OCI-LY1 (cell line): ENCODE measurements around the gene KLHL5.

Experiments
- H2AFZ ChIP-seq: fragments of 200-600 bp; sonication (generic), shearing (Covaris generic); 2 replicates; pipeline ENCODE4 v1.6.0; 2014; ENCODE audit warnings: antibody characterized with exemption, mild to moderate bottlenecking, low read length
- H3F3A ChIP-seq: fragments of 200-600 bp; sonication (generic), shearing (Covaris generic); 2 replicates; pipeline ENCODE4 v1.6.0; 2014; ENCODE audit warnings: mild to moderate bottlenecking, antibody characterized with exemption, low read length, moderate library complexity; ENCODE audit not compliant: insufficient read depth
- H3K27ac ChIP-seq: fragments of 200-600 bp; sonication (generic); 2 replicates; pipeline ENCODE4 v1.5.1; 2014; ENCODE audit warnings: low read length, mixed run types, mild to moderate bottlenecking, low read depth; ENCODE audit not compliant: poor library complexity, severe bottlenecking
- H3K27me3 ChIP-seq: fragments of 200-600 bp; sonication (generic); 2 replicates; pipeline ENCODE4 v1.6.0; 2014; ENCODE audit warnings: antibody characterized with exemption, mild to moderate bottlenecking, low read length, moderate library complexity; ENCODE audit not compliant: insufficient read depth
- H3K36me3 ChIP-seq: fragments of 200-600 bp; sonication (generic); 2 replicates; pipeline ENCODE4 v1.6.1; 2014; ENCODE audit warnings: mild to moderate bottlenecking, antibody characterized with exemption, low read length, moderate library complexity, mixed read lengths; ENCODE audit not compliant: insufficient read depth
- H3K4me1 ChIP-seq: fragments of 200-600 bp; sonication (generic); 2 replicates; pipeline ENCODE4 v1.5.1; 2014; ENCODE audit warnings: mild to moderate bottlenecking, low read length, moderate library complexity; ENCODE audit not compliant: insufficient read depth, severe bottlenecking
- H3K4me2 ChIP-seq: fragments of 200-600 bp; sonication (generic), shearing (Covaris generic); 2 replicates; pipeline ENCODE4 v1.6.1; 2014; ENCODE audit warnings: low read length
- H3K4me3 ChIP-seq: fragments of 200-600 bp; sonication (generic); 2 replicates; pipeline ENCODE4 v1.5.1; 2014; ENCODE audit warnings: low read length, low read depth, mild to moderate bottlenecking, mixed read lengths; ENCODE audit not compliant: poor library complexity, severe bottlenecking
- H3K79me2 ChIP-seq: fragments of 200-600 bp; shearing (Covaris generic); 2 replicates; pipeline ENCODE4 v1.6.1; 2016; ENCODE audit warnings: mixed run types, low read length, mixed read lengths; ENCODE audit not compliant: insufficient read depth
- H3K9ac ChIP-seq: fragments of 200-600 bp; sonication (generic), shearing (Covaris generic); 2 replicates; pipeline ENCODE4 v1.6.1; 2014; ENCODE audit warnings: mild to moderate bottlenecking, low read length, mixed read lengths
- H3K9me2 ChIP-seq: fragments of 200-600 bp; sonication (generic), shearing (Covaris generic); 2 replicates; pipeline ENCODE4 v1.6.1; 2014; ENCODE audit warnings: low read depth, mild to moderate bottlenecking, low read length, mixed read lengths
- H3K9me3 ChIP-seq: fragments of 200-600 bp; shearing (Covaris generic); 2 replicates; pipeline ENCODE4 v1.6.1; 2014; ENCODE audit warnings: low read length, mixed read lengths
- H4K20me1 ChIP-seq: fragments of 200-600 bp; sonication (generic), shearing (Covaris generic); 2 replicates; pipeline ENCODE4 v1.6.0; 2016; ENCODE audit warnings: mild to moderate bottlenecking, low read length; ENCODE audit not compliant: insufficient read depth
- EZH2 ChIP-seq: fragments of 200-600 bp; sonication (generic), shearing (Covaris generic); IDR thresholded peaks from 2 replicates; pipeline ENCODE4 v1.8.0; 2017; ENCODE audit warnings: borderline replicate concordance, mixed run types, mild to moderate bottlenecking, antibody characterized with exemption, low read length, moderate library complexity, mixed read lengths
- TF ChIP-seq, protein P1 (sequence below): fragments of 200-600 bp; sonication (generic), shearing (Covaris generic); IDR thresholded peaks from 2 replicates; pipeline ENCODE4 v1.5.1; 2017; ENCODE audit warnings: mild to moderate bottlenecking, antibody characterized with exemption, low read length, moderate library complexity, mixed read lengths

Gene KLHL5

DNA sequence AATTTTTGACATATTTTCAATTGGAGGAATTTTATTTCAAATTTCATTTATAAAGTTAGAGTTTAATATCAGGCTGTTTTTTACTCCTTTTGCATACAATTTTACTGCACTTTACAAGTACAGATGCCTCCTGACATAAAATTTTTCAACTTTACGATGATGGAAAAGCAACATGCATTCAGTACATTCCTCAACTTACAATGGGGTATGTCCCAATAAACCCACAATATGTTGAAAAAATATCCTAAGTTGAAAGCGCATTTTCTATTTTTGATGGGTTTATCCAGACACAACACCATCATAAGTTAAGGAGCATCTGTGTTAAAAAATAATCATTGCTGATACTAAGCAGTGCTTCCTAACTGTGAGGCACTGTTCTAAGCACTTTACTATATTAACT, 4.3 kb downstream of the KLHL5 start:
- Histone ChIP-seq H3K4me2 (no peak overlapping the region), H4K20me1 (no peaks in the 10 kb centered on the region), H3K4me1 (peaks cover 15% of the 10 kb centered on the region), H3K79me2 (peaks cover 70% of the 10 kb centered on the region), H3K27me3 (no peaks in the 10 kb centered on the region), H3K9me2 (no peaks in the 10 kb centered on the region), H2AFZ (no peak overlapping the region), H3K27ac (no peak overlapping the region), H3F3A (no peaks in the 10 kb centered on the region), H3K9me3 (no peaks in the 10 kb centered on the region), H3K36me3 (peaks cover 3% of the 10 kb centered on the region; the same call in 1 of the 2 replicates), H3K9ac (no peak overlapping the region), H3K4me3 (no peak overlapping the region)
- no peak for TF ChIP-seq EZH2
- TF ChIP-seq, protein P1, sequence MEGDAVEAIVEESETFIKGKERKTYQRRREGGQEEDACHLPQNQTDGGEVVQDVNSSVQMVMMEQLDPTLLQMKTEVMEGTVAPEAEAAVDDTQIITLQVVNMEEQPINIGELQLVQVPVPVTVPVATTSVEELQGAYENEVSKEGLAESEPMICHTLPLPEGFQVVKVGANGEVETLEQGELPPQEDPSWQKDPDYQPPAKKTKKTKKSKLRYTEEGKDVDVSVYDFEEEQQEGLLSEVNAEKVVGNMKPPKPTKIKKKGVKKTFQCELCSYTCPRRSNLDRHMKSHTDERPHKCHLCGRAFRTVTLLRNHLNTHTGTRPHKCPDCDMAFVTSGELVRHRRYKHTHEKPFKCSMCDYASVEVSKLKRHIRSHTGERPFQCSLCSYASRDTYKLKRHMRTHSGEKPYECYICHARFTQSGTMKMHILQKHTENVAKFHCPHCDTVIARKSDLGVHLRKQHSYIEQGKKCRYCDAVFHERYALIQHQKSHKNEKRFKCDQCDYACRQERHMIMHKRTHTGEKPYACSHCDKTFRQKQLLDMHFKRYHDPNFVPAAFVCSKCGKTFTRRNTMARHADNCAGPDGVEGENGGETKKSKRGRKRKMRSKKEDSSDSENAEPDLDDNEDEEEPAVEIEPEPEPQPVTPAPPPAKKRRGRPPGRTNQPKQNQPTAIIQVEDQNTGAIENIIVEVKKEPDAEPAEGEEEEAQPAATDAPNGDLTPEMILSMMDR = no peak

DNA sequence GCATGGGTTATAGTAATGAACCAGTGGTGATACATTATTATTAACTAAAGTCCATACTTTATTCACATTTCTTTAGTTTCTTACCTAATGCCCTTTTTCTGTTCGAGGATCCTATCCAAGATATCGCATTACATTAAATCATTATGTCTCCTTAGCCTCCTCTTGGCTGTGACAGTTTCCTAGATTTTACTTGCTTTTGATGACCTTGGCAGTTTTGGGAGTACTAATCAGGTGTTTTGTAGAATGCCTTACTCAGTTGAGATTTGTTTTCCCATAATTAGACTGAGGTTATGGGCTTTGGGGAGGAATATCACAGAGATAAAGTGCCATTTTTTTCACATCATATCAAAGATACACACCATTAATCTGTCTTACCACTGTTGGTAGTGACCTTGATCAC, 5.0 kb downstream of the KLHL5 start:
- no peak overlapping the region for H2AFZ ChIP-seq
- TF ChIP-seq EZH2 = no peak
- TF ChIP-seq, protein P1 = no peak
- no peaks in the 10 kb centered on the region for H3K9me3 ChIP-seq
- H4K20me1 ChIP-seq = no peaks in the 10 kb centered on the region
- no peaks in the 10 kb centered on the region for H3K27me3 ChIP-seq
- peaks cover 70% of the 10 kb centered on the region for H3K79me2 ChIP-seq
- H3K4me3 ChIP-seq = no peak overlapping the region
- no peaks in the 10 kb centered on the region for H3F3A ChIP-seq
- no peak overlapping the region for H3K4me2 ChIP-seq
- H3K4me1 ChIP-seq = peaks cover 8% of the 10 kb centered on the region
- no peaks in the 10 kb centered on the region for H3K9me2 ChIP-seq
- no peak overlapping the region for H3K9ac ChIP-seq
- no peak overlapping the region for H3K27ac ChIP-seq
- peaks cover 3% of the 10 kb centered on the region; the same call in 1 of the 2 replicates for H3K36me3 ChIP-seq

DNA sequence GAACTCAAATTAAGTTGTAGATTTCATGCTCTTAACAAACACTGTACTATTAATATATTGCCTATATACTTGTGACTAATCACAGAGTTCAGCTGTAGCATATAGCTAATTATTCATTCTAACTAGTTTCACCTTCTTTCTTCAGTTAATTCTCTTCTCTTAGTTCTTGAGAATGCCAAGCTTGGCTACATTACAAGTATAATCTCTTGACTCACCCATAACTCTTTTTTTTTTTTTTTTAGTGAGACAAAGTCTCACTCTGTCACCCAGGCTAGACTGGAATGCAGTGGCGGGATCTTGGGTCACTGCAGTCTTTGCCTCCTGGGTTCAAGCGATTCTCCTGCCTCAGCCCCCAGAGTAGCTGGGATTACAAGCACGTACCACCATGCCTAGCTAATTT, 5.4 kb downstream of the KLHL5 start:
- Histone ChIP-seq H4K20me1 (no peaks in the 10 kb centered on the region), H2AFZ (no peak overlapping the region), H3K36me3 (peaks cover 3% of the 10 kb centered on the region; the same call in 1 of the 2 replicates), H3K9me3 (no peaks in the 10 kb centered on the region), H3K27ac (no peak overlapping the region), H3K27me3 (no peaks in the 10 kb centered on the region), H3K4me1 (peaks cover 4% of the 10 kb centered on the region), H3K79me2 (peaks cover 70% of the 10 kb centered on the region), H3K9ac (no peak overlapping the region), H3K9me2 (no peaks in the 10 kb centered on the region), H3F3A (no peaks in the 10 kb centered on the region), H3K4me2 (no peak overlapping the region), H3K4me3 (no peak overlapping the region)
- TF ChIP-seq, protein P1 = no peak
- no peak for TF ChIP-seq EZH2
